HS-27A (cell line): Measurements from ENCODE around the gene GPC5.
"Not testable (repeated sequence)": the region's sequence is repeated elsewhere in the genome, so short reads cannot be mapped to it uniquely, and the experiment has no call there.

ENCODE experiments used
- DNase-seq: peaks from one replicate; pipeline ENCODE4 v3.0.0-alpha.2; 2012; ENCODE audit warnings: low read depth, missing footprints

GPC5 gene

DNA sequence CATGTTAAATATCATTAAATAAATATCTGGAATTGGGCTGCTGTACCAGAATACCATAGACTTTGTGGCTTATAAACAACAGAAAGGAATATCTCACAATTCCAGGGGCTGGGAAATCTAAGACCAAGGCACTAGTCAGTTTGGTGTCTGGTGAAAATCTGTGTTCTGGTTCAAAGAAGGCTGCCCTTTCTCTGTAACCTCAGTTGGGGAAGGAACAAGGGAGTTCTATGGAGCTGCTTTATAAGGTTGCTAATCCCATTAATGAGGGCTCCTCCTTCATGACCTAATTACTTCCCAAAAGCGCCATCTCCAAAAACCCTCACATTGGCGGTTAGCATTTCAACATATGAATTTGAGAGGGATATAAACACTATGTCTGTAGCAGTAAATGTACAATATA lies 480.9 kb downstream of the GPC5 start:
- DNase-seq = no peak

DNA sequence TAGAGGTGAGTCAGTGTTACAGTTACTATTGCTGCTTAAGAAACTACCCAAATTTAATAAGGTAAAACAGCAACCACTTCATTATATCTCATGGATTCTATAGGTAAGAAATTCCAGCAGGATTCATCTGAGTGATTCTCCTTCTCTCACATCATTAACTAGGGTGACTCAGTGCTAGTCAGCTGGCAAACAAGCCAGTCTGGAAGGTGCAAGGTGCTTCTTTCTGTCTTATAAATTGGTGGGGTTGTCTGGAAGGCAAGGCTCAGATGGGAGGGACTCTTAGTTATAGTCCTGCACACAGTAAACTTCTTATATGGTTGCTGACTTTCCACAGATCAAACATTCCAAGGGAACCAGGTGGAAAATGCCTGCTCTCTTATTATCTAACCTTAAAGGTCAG lies 484.5 kb downstream of the GPC5 start:
- DNase-seq = no peak

DNA sequence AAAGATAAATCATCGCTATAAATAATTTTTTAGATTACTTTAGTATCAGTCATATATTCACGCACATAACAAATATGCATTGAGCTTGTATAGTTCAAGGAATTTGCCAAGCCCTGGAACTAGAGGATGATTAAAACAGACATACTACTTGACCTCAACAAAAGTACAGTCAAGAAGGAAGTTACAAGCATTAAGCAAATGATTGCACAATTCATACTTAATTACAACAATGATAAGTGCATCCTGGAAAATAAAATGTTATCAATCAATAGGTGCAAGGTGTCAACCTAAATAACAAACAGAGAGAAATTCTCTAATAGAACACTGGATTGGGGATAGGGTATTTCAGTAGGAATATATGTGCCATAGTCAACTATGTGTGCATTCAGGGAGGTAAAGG lies 491.2 kb downstream of the GPC5 start:
- DNase-seq = no peak

DNA sequence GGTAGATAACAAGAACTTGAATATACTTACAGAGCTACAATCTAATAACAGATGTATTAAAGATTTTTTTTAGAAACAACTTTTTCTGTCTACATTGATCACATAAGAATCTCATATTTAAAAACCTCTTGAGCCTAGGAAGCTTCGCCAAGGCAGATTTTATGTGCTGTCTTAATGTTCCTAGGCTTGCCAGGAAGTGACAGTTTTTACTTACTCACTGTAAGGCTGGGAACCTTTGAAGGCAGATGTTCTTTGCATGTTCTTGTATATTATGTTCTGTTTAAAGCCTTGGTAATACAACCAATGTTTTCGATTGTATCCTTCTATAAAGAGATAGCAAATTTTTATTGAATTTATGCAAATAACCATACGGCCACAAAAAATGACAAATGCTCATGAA lies 492.7 kb downstream of the GPC5 start:
- no peak for DNase-seq

GRCh38 chr13:91893040-91893439 lies 494.6 kb downstream of the GPC5 start:
- DNase-seq = no peak

GRCh38 chr13:91894316-91894715 lies 495.9 kb downstream of the GPC5 start:
- no peak for DNase-seq

DNA sequence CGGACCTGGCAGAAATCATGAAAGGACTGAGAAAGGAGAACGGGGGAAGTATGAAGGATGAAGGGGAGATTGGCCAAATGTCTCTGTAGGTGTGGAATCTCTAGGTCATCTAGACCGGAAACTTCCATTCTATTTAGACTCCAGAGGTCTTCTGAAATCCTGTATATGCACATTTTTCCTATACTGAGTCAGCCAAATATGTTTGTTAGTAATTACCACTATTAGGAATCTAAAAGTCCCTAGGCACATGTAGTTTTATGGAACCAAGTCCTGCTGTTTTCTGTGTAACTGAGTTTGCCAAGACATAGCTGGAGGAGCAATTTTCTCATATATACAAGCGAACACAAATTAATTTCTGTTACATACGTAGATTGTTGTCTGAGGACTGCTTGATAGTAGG lies 498.1 kb downstream of the GPC5 start:
- DNase-seq = no peak

GRCh38 chr13:91898986-91899385 lies 500.6 kb downstream of the GPC5 start:
- not testable (repeated sequence) for DNase-seq

- no peak for DNase-seq
Measured at GRCh38 chr13:91902291-91902690, 503.9 kb downstream of the GPC5 start.

GRCh38 chr13:91904005-91904404 lies 505.6 kb downstream of the GPC5 start:
- DNase-seq = no peak

DNA sequence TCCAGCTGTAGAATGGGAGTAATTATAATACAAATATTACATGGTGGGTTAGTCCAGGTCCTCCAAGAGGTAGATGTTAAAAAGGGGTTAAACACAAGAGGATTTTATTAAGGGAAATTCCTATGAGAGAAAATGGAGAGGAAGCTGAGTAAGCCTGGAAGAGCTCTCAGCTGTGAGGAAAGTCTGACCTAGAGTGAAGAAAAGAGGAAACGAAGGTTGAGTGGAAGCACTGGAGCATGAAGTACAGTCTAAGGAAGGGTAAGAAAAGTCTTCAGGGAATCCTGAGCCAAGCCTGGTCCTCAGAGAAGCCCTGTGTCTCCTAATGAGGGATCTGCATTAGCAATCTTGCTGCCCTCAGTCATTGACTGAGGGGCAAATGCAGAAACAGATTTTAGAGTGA lies 506.2 kb downstream of the GPC5 start:
- DNase-seq = no peak

- no peak for DNase-seq
Measured at GRCh38 chr13:91907398-91907797, 509.0 kb downstream of the GPC5 start.

DNA sequence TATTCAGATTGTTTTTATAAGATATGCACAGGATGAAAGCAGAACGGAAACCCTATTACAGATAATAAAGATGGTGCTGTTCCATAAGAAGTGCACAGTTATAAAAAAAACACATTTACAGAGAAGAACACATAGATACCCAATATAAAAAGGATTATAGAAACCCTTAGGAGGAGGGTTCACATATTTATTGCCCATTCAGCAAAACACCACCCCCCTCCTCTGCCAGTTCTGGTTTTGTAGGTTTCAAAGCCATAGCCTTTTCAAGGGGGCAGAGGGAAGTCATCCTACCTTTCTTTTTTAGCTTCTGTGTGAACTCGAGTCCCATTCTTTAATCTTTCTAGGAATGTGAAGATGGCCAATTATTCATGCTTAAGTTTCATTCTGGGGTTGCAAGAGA lies 511.2 kb downstream of the GPC5 start:
- DNase-seq = no peak

DNA sequence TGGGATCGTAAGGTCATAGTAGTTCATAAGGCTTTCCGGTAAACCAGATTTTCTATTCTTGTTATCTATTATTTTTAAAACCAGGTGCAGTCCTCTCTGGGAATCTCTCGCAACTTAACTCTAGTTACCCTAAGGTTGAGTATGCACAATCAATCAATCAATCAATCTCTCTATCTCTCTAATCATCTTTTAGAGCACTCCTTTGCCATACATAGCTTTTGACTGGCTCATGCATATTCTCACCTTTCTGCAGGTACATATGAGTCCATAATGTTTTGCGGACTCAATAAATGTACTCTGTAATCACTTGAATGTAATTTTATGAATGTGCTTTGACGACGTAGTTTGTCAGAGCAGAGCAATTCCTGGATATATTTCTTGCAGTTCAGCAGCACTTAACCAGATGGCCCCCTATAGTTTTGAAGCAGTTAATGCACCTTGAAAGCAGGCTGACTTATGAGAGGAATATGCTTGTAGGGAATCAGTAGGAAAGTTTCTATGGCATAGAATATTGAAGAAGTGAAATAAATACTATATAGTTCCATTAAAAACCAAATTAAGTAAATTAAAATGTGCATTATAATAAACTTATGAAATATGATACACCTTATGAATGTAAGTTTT lies 524.7 kb downstream of the GPC5 start:
- no peak for DNase-seq

- DNase-seq = no peak
Measured at GRCh38 chr13:91930687-91931086, 532.3 kb downstream of the GPC5 start.

GRCh38 chr13:91934354-91934753 lies 535.9 kb downstream of the GPC5 start:
- DNase-seq = no peak

GRCh38 chr13:91946498-91947070 lies 548.2 kb downstream of the GPC5 start:
- DNase-seq = no peak

DNA sequence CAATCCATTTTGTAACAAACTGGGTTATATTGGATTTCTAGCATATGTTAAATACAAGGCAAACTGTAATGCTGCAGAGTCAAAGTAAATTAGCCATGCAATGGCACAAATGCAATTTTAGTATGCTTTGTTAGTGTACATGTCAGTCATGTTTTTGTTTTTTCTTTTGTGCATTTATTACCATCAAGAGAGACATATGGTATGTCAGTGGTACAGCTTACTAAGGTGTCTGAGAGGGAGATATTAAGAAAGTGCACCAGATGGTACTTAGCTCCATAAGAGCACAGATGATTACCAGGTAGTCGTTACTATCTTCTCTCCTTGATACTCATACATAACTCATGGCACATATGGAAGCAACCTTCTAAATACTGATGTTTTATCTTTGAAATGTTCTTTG lies 550.3 kb downstream of the GPC5 start:
- no peak for DNase-seq

DNA sequence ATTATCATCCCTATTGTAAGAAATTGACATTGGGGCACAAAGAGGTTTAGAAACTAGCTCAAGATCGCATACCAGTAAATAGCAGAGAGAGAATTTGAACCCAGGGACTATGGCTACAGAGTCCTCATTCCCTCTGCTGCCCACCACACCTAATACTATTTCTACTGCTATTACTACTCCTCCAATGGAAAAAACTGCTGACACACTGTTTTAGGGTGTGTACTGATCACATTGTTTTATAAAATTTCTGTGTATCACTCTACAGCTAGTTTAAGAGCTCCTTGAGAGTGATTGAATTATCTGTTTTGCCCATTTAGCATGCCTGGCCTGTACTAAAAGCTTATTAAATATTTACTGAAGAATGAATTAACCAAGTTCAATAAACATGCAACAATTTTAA lies 552.4 kb downstream of the GPC5 start:
- no peak for DNase-seq

GRCh38 chr13:91955546-91956355 lies 557.3 kb downstream of the GPC5 start:
- DNase-seq = no peak

DNA sequence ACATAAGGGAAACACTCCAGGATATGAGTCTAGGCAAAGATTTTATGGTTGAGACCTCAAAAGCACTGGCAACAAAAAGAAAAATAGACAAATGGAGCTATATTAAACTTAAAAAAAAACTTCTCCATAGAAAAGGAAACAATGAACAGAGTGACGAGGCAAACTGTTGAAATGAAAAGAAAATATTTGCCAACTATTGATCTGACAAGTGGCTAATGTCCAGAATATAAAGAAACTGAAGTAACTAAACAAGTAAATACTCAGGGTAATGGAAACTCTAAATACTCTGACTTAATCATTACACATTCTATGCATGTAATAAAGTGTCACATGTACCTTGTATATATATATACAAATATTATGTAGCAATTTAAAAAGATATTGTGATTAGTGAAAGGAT lies 562.5 kb downstream of the GPC5 start:
- DNase-seq = no peak

DNA sequence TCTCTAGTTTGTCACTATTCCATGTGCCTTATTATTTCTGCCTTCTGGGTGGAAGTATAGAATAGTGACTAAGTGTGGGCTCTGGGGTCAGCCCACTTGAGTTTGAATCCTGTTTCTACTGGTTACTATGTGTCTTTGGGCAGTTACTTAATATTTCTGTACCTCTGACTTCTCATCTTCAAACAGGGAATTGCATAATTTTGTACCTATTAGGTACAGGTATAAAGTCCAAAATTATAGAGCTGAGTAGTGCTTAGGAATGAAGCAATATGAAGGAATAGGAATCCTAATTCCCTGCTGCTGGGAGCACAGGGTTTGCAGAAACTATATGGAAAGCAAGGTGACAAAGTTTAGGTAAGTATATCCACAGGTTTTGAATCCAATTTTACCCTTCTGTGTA lies 564.5 kb downstream of the GPC5 start:
- DNase-seq = no peak

- no peak for DNase-seq
Measured at GRCh38 chr13:91965511-91965910, 567.1 kb downstream of the GPC5 start.

DNA sequence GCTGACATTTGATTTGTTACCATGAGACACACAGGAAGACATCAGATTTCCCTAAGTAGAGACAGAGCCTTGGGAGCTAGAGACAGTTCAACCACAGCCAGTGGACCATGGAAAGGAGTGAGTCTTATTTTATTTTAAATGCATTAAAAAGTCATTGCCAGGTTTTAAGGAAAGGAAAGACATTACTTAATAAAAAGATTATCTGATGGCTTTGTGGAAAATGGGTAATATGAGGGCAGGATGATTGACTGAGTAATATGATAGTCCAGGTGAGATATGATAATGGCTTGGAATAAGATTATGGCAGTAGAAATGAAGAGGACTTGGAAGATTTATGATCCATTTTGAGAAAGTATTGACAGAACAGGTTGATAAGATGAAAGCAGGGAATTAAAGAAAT lies 580.1 kb downstream of the GPC5 start:
- DNase-seq = no peak
